Retinal pigment epithelial cell (primary cell): Measurements from ENCODE around the gene SPATA9.

ENCODE experiments used
- DNase-seq: peaks from one replicate; pipeline ENCODE4 v3.0.0-alpha.2; 2010; ENCODE audit warnings: low read depth
- H3K4me3 ChIP-seq: 2 replicates; pipeline ENCODE4 v1.5.1; 2011; ENCODE audit warnings: mild to moderate bottlenecking, low read length, control low read depth, moderate library complexity
- TF ChIP-seq, protein P1 (sequence below): conservative IDR thresholded peaks from 2 replicates; pipeline ENCODE4 v1.5.1; 2011; ENCODE audit warnings: low read depth, low read length, control low read depth, inconsistent platforms

SPATA9 gene

DNA sequence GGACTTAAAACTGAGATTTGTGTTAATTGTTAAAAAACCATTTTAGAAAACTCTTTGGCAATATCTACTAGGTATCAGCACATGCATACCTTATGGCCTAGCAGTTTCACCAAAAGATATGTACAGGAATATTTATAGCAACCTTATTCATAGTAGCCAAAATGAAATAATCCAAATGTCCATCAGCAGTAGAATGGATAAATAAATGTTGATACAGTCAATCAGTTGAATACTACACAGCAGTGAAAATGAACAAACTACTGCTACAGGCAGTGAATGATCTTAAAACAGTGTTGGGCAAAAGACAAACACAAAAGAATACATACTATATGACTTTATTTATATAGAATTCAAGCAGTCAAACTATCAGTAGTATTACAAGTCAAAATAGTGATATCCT lies 19.8 kb downstream of the SPATA9 start:
- TF ChIP-seq, protein P1, sequence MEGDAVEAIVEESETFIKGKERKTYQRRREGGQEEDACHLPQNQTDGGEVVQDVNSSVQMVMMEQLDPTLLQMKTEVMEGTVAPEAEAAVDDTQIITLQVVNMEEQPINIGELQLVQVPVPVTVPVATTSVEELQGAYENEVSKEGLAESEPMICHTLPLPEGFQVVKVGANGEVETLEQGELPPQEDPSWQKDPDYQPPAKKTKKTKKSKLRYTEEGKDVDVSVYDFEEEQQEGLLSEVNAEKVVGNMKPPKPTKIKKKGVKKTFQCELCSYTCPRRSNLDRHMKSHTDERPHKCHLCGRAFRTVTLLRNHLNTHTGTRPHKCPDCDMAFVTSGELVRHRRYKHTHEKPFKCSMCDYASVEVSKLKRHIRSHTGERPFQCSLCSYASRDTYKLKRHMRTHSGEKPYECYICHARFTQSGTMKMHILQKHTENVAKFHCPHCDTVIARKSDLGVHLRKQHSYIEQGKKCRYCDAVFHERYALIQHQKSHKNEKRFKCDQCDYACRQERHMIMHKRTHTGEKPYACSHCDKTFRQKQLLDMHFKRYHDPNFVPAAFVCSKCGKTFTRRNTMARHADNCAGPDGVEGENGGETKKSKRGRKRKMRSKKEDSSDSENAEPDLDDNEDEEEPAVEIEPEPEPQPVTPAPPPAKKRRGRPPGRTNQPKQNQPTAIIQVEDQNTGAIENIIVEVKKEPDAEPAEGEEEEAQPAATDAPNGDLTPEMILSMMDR, result no peak
- no peak overlapping the region for H3K4me3 ChIP-seq
- DNase-seq, result no peak

DNA sequence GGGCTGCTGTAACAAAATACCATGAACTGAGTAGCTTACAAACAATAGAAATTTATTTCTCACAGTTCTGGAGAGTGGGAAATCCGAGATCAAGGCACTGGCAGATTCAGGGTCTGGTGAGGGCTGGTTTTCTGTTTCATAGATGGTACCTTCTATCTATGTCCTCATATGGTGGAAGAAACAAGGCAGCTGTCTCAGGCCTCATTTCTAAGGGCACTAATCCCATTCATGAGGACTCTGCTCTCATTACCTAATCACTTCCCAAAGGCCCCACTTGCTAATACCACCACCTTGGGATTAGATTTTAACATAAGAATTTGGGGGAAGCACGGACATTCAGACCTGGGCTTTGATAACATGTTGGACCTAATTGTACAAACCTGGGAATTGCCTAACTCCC lies 22.7 kb downstream of the SPATA9 start:
- TF ChIP-seq, protein P1, result no peak
- no peak for DNase-seq
- H3K4me3 ChIP-seq, result no peak overlapping the region

DNA sequence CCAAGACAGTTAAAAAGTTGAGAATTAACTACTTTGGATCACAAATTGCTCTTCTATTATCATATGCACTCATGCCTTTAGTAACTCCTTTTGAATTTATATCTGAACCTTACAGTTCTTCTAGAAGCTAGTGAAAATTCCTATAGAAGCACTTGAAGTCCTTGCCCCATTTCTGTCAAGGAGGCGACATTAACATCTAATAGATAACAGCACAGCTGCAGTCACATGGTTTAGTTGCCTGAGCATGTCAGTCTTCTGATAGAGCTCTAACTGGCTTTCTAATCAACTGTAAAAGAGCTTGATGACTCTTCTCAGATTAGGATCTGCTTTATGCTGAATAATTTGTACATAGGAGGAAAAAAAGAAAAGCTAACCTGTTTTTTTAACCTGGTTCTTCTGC lies 27.2 kb downstream of the SPATA9 start:
- TF ChIP-seq, protein P1, result no peak
- no peak for DNase-seq
- H3K4me3 ChIP-seq, result no peak overlapping the region

DNA sequence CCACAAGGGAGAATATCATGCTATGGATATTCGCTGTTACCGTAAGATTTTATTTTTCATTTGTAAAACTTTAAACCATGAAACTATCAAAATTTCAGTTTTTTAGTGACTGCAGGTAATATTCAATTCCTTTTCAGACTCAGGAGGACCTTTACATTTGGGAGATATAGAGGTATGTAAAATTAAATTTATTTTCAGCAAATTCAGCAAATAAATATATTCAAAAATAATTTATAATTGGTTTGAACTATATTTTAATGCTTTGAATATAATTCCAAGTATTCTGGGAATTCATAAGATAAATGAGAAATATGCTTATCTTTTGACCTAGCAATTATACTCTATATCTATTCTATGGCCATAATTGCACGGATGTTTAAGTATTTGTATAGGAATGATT lies 28.6 kb downstream of the SPATA9 start:
- H3K4me3 ChIP-seq, result no peak overlapping the region
- DNase-seq, result no peak
- TF ChIP-seq, protein P1, result no peak

DNA sequence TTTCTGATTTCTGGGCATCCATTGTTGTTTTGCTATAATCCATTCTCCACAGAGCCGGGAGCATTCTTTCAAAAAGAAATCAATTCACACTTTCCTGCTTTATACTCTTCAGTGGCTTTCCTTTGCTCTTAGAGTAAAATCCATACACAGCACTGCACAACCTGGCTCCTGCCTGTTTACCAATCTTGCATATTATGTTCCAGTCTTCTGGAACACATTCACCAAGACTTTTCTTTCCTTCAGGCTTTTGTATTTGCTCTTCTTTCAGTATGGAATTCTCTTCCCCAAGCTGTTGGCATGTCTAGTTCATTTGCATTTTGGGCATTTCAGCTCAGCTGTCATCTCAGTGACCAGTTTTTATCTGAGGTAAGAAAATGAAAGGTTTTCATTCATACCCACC lies 29.9 kb downstream of the SPATA9 start:
- DNase-seq, result no peak
- TF ChIP-seq, protein P1, result no peak
- H3K4me3 ChIP-seq, result no peak overlapping the region

DNA sequence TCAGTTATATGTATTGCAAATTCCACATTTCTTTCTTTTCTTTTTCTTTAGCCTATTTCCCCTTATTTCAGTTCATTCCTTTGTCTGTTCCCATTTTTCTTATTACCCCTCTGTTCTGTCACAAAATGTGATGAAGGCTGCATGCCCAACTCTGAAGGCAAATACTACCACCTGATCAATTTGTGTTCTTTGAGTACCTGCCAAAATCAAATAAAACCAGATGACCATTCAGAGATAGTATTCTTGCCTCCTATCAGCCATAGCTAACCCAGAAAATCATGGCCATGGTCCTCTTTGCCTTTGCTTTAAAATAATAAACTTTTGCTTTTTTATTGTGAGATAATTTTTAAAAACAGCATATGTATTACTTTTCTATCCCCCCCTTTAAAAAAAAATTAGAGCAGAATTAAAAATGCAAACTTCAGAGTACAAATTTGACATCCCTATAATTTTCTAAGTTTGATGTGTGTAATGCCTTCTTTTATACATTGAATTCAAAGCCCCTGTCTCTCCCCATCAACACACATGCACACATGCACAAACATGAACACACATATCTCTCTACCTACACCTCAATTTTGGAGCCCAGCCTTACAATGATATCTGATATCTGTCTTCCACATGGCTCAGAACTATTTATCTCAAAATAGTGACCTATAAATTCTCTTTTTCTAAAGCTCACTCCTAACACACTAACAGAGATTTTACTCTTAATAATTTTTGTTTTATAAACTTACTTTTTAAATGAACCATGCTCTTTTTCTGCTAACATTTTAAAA lies 32.8 kb downstream of the SPATA9 start:
- no peak overlapping the region for H3K4me3 ChIP-seq
- no peak for DNase-seq
- TF ChIP-seq, protein P1, result no peak

DNA sequence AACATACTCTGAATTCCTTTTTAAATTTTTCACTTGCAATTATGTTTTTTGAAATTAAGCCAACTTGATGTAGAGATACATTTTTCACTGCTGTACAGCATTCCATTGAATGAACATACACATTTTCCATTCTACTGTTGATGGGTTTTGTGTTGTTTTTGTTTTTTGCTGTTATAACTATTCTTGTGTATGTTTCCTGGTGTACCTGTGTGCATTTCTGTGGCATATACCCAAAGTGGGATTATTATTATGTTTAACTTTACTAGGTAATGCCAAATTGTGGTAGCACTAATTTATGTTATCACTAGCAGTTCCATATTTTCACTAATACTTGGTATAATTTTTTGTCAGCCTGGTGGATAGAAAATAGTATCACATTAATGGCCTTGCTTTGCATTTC lies 33.5 kb downstream of the SPATA9 start:
- H3K4me3 ChIP-seq, result no peak overlapping the region
- TF ChIP-seq, protein P1, result no peak
- DNase-seq, result no peak
